HEK293 (cell line): ENCODE results near the gene CPNE5.

ENCODE experiments used
- CTCF ChIP-seq: fragments of 450-650 bp; formaldehyde crosslinking; IDR thresholded peaks from 2 replicates; pipeline ENCODE4 v1.5.1; 2016; ENCODE audit warnings: missing biosample characterization, missing genetic modification characterization
- PRDM4 ChIP-seq: fragments of 450-650 bp; formaldehyde crosslinking; IDR thresholded peaks from 2 replicates; pipeline ENCODE4 v1.5.1; 2017; ENCODE audit warnings: missing biosample characterization, missing genetic modification characterization
- ZBTB17 ChIP-seq: fragments of 450-650 bp; formaldehyde crosslinking; IDR thresholded peaks from 2 replicates; pipeline ENCODE4 v1.5.1; 2016; ENCODE audit warnings: missing biosample characterization, missing genetic modification characterization
- ZBTB21 ChIP-seq: fragments of 450-650 bp; formaldehyde crosslinking; IDR thresholded peaks from 2 replicates; pipeline ENCODE4 v1.5.1; 2017; ENCODE audit warnings: missing biosample characterization, missing genetic modification characterization
- ZNF292 ChIP-seq: fragments of 450-650 bp; formaldehyde crosslinking; IDR thresholded peaks from 2 replicates; pipeline ENCODE4 v1.5.1; 2016; ENCODE audit warnings: low read depth, missing biosample characterization, missing genetic modification characterization, borderline replicate concordance
- ZNF549 ChIP-seq: fragments of 450-650 bp; IDR thresholded peaks from 2 replicates; pipeline ENCODE4 v1.5.1; 2018; ENCODE audit warnings: missing biosample characterization, missing genetic modification characterization, mild to moderate bottlenecking, inconsistent platforms, moderate library complexity
- ZNF658 ChIP-seq: fragments of 450-650 bp; formaldehyde crosslinking; IDR thresholded peaks from 2 replicates; pipeline ENCODE4; 2016; ENCODE audit warnings: missing biosample characterization, missing genetic modification characterization
- ZNF704 ChIP-seq: fragments of 450-650 bp; formaldehyde crosslinking; IDR thresholded peaks from 2 replicates; pipeline ENCODE4 v1.5.1; 2016; ENCODE audit warnings: missing biosample characterization, missing genetic modification characterization
- ZNF776 ChIP-seq: fragments of 450-650 bp; formaldehyde crosslinking; IDR thresholded peaks from 2 replicates; pipeline ENCODE4 v1.5.0; 2017; ENCODE audit warnings: missing biosample characterization, missing genetic modification characterization, borderline replicate concordance
- TF ChIP-seq, protein P1 (sequence below): fragments of 450-650 bp; formaldehyde crosslinking; IDR thresholded peaks from 2 replicates; pipeline ENCODE4 v1.5.1; 2016; ENCODE audit warnings: missing biosample characterization, missing genetic modification characterization, borderline replicate concordance

- TF ChIP-seq ZNF776 (tag by site-specific recombination) (no peak), CTCF (tag by site-specific recombination) (no peak), ZBTB21 (tag by site-specific recombination) (no peak), ZNF704 (tag by site-specific recombination) (no peak), ZNF292 (tag by site-specific recombination) (no peak), ZBTB17 (tag by site-specific recombination) (no peak), ZNF658 (tag by site-specific recombination) (no peak), PRDM4 (tag by site-specific recombination) (no peak), ZNF549 (tag by site-specific recombination) (no peak)
- TF ChIP-seq, protein P1, sequence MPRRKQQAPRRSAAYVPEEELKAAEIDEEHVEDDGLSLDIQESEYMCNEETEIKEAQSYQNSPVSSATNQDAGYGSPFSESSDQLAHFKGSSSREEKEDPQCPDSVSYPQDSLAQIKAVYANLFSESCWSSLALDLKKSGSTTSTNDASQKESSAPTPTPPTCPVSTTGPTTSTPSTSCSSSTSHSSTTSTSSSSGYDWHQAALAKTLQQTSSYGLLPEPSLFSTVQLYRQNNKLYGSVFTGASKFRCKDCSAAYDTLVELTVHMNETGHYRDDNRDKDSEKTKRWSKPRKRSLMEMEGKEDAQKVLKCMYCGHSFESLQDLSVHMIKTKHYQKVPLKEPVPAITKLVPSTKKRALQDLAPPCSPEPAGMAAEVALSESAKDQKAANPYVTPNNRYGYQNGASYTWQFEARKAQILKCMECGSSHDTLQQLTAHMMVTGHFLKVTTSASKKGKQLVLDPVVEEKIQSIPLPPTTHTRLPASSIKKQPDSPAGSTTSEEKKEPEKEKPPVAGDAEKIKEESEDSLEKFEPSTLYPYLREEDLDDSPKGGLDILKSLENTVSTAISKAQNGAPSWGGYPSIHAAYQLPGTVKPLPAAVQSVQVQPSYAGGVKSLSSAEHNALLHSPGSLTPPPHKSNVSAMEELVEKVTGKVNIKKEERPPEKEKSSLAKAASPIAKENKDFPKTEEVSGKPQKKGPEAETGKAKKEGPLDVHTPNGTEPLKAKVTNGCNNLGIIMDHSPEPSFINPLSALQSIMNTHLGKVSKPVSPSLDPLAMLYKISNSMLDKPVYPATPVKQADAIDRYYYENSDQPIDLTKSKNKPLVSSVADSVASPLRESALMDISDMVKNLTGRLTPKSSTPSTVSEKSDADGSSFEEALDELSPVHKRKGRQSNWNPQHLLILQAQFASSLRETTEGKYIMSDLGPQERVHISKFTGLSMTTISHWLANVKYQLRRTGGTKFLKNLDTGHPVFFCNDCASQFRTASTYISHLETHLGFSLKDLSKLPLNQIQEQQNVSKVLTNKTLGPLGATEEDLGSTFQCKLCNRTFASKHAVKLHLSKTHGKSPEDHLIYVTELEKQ (tag by site-specific recombination), result no peak
Measured at GRCh38 chr6:36694616-36695015, 144.6 kb downstream of the CPNE5 start.
